GM12878 (cell line): ENCODE measurements around the gene ASGR2. TPM values are rescaled to one million over a fixed set of nuclear protein-coding genes. Genes with fewer than 3 reads are reported as not detected.

Experiments
- ATAC-seq: fragments of 200-7000 bp; cut with Tn5 transposase; 3 replicates; pipeline ENCODE4 v1.9.1; 2020; ENCODE audit warnings: mild to moderate bottlenecking, moderate library complexity
- BruUV-seq: library from RNA; stranded (reverse); fragments of 400-500 nt; replicated peaks from 2 replicates; lab custom pipeline; 2021; lab: Mats Ljungman, UMichigan
- CTCF ChIA-PET: fragments of 300-600 bp; sonication (Branson Sonifier 250); formaldehyde crosslinking; extraction: SDS; loops from one replicate; lab custom pipeline; 2021; ENCODE audit warnings: inconsistent platforms; lab: Yijun Ruan, JAX
- POLR2A ChIA-PET: fragments of 350-600 bp; formaldehyde crosslinking; extraction: SDS; loops from one replicate; lab custom pipeline; 2021; ENCODE audit warnings: inconsistent platforms; lab: Charles Lee
- RAD21 ChIA-PET: fragments of 300-600 bp; sonication (Branson Sonifier 250); formaldehyde crosslinking; loops from one replicate; lab custom pipeline; 2023; ENCODE audit warnings: antibody characterized with exemption; ENCODE audit not compliant: unreplicated experiment; lab: Charles Lee
- SMC1A ChIA-PET: fragments of 300-600 bp; sonication (Branson Sonifier 250); formaldehyde crosslinking; loops from one replicate; lab custom pipeline; 2023; ENCODE audit not compliant: unreplicated experiment, uncharacterized antibody; lab: Charles Lee
- DNase-seq: peaks from one replicate; pipeline ENCODE4 v3.0.0-alpha.2; 2011; ENCODE audit warnings: low read depth, low spot score
- FAIRE-seq: peaks from 3 replicates; lab custom pipeline; 2011; peaks lifted over from hg19 to GRCh38; lab: Jason Lieb, UNC
- H2AFZ ChIP-seq: 2 replicates; pipeline ENCODE4 v1.6.0; 2011; ENCODE audit warnings: low read depth, low read length, control low read depth; ENCODE audit not compliant: control insufficient read depth
- H3K27ac ChIP-seq: 2 replicates; pipeline ENCODE4 v1.5.1; 2011; ENCODE audit warnings: control low read depth; ENCODE audit not compliant: control insufficient read depth, insufficient read depth
- H3K27me3 ChIP-seq, 2 experiments: replicated peaks in 1 of 2; 2 replicates each; pipeline versions ENCODE4 v1.6.0 to v1.6.1; 2011; ENCODE audit warnings: low read length in 1 of 2; ENCODE audit not compliant: control insufficient read depth in 2 of 2, insufficient read depth in 2 of 2
- H3K36me3 ChIP-seq, 2 experiments: 2 replicates each; pipeline ENCODE4 v1.5.1; 2011; ENCODE audit warnings: low read length in 1 of 2; ENCODE audit not compliant: control insufficient read depth in 2 of 2, insufficient read depth in 2 of 2
- H3K4me1 ChIP-seq: 2 replicates; pipeline ENCODE4 v1.6.1; 2011; ENCODE audit warnings: mild to moderate bottlenecking, low read length, moderate library complexity, mixed read lengths; ENCODE audit not compliant: control insufficient read depth, insufficient read depth
- H3K4me2 ChIP-seq: 2 replicates; pipeline ENCODE4 v1.6.0; 2011; ENCODE audit warnings: control low read depth; ENCODE audit not compliant: control insufficient read depth, insufficient read depth
- H3K4me3 ChIP-seq: fragments of 200-600 bp; sonication (generic); 2 replicates; pipeline ENCODE4 v1.5.1; 2016
- H3K79me2 ChIP-seq: 2 replicates; pipeline ENCODE4 v1.6.0; 2011; ENCODE audit warnings: low read length; ENCODE audit not compliant: control insufficient read depth, insufficient read depth
- H3K9ac ChIP-seq: 2 replicates; pipeline ENCODE4 v1.8.0; 2011; ENCODE audit warnings: low read length, control low read depth, mixed read lengths; ENCODE audit not compliant: control insufficient read depth, insufficient read depth
- H3K9me3 ChIP-seq: replicated peaks from 3 replicates; pipeline ENCODE4 v1.5.1; 2011; ENCODE audit warnings: mild to moderate bottlenecking, low read length; ENCODE audit not compliant: control insufficient read depth, insufficient read depth
- H4K20me1 ChIP-seq: 2 replicates; pipeline ENCODE4 v1.6.0; 2011; ENCODE audit not compliant: control insufficient read depth, insufficient read depth
- CHD2 ChIP-seq: IDR thresholded peaks from 2 replicates; pipeline ENCODE4 v1.6.1; 2011; ENCODE audit warnings: low read depth, low read length, improper control_type of control experiment, borderline replicate concordance
- CREM ChIP-seq: IDR thresholded peaks from 2 replicates; pipeline ENCODE4 v1.6.1; 2014; ENCODE audit warnings: antibody characterized with exemption, low read depth
- DPF2 ChIP-seq: fragments of 450-650 bp; IDR thresholded peaks from 2 replicates; pipeline ENCODE4 v1.6.1; 2017; ENCODE audit warnings: mild to moderate bottlenecking
- EED ChIP-seq: sonication (generic); IDR thresholded peaks from 2 replicates; pipeline ENCODE4 v1.6.1; 2016; ENCODE audit warnings: antibody characterized with exemption, low read depth
- ELK1 ChIP-seq: IDR thresholded peaks from 2 replicates; pipeline ENCODE4 v1.6.1; 2012; ENCODE audit warnings: low read depth, low read length, improper control_type of control experiment
- IKZF1 ChIP-seq: fragments of 450-650 bp; conservative IDR thresholded peaks from 2 replicates; pipeline ENCODE4 v1.6.1; 2017; ENCODE audit warnings: antibody characterized with exemption, mild to moderate bottlenecking
- POLR2A ChIP-seq: IDR thresholded peaks from 2 replicates; pipeline ENCODE4 v1.6.1; 2011; ENCODE audit warnings: low read depth, mild to moderate bottlenecking, low read length
- RUNX3 ChIP-seq: IDR thresholded peaks from 2 replicates; pipeline ENCODE4 v1.6.1; 2012; ENCODE audit warnings: low read length, inconsistent platforms
- SPI1 ChIP-seq: IDR thresholded peaks from 2 replicates; pipeline ENCODE4 v1.6.1; 2011; ENCODE audit warnings: low read depth, mild to moderate bottlenecking, low read length, moderate library complexity, borderline replicate concordance; ENCODE audit not compliant: insufficient read depth
- SUPT20H ChIP-seq: IDR thresholded peaks from 2 replicates; pipeline ENCODE4 v1.6.1; 2011; ENCODE audit warnings: low read depth, mild to moderate bottlenecking, low read length, moderate library complexity, borderline replicate concordance; ENCODE audit not compliant: control insufficient read depth
- TAF1 ChIP-seq: IDR thresholded peaks from 2 replicates; pipeline ENCODE4 v1.6.1; 2011; ENCODE audit warnings: mild to moderate bottlenecking, low read depth, low read length, borderline replicate concordance
- ZBTB4 ChIP-seq: fragments of 450-650 bp; formaldehyde crosslinking; IDR thresholded peaks from 2 replicates; pipeline ENCODE4 v1.4.0; 2022; ENCODE audit warnings: mild to moderate bottlenecking, moderate library complexity
- ZNF592 ChIP-seq: fragments of 450-650 bp; IDR thresholded peaks from 2 replicates; pipeline ENCODE4 v1.6.1; 2017; ENCODE audit warnings: mild to moderate bottlenecking, moderate library complexity
- WGBS: methylation state at CpG from one replicate; pipeline ENCODE4 v1.1.6; 2016; ENCODE audit warnings: low lambda C conversion rate; ENCODE audit not compliant: insufficient replicate concordance, insufficient coverage; ENCODE audit errors: missing lambda C conversion rate; 5-methylcytosine and 5-hydroxymethylcytosine counted together
- in situ Hi-C: fragments of 300-500 bp; cut with MboI; formaldehyde crosslinking; loops from 9 replicates; pipeline ENCODE4 v1.14.3; 2018; ENCODE audit warnings: mixed read lengths
- intact Hi-C: fragments of 100-400 bp; cut with micrococcal nuclease; formaldehyde crosslinking; loops from one replicate; pipeline ENCODE4 v1.14.2; 2022; ENCODE audit not compliant: unreplicated experiment
- polyA plus RNA-seq, 11 experiments: library from polyadenylated mRNA; depleted of rRNA in 4 of 11; unstranded in 6 of 11; stranded (reverse) in 5 of 11; fragments of >200 nt; fragmentation: Nextera tagmentation in 4 of 11; fragmentation: Illumina TruSeq in 1 of 11; extraction: Ambion mirVana in 4 of 11; extraction: Trizol in 1 of 11; gene quantifications; 1 replicate in 1 of 11; 2 replicates in 10 of 11; pipeline versions ENCODE4 v1.2.1 to v1.2.3, GENCODE V29; 2011 to 2016; ENCODE audit warnings: inconsistent platforms in 2 of 11, missing spikeins in 2 of 11, low read depth in 1 of 11
- total RNA-seq, 4 experiments: library from RNA; depleted of rRNA in 3 of 4; stranded (reverse); fragments of >200 nt in 3 of 4; fragmentation: Illumina TruSeq in 1 of 4; extraction: Trizol in 1 of 4; gene quantifications; 2 replicates each; pipeline versions ENCODE4 v1.2.1 to v1.2.3, GENCODE V29; 2013 to 2021

Gene ASGR2
- total and polyA plus RNA-seq, 10 of the 15 experiments (the other 5 are each of a cell fraction or from before 2014, with no cell fraction given), result not detected

GRCh38 chr17:7133916-7134315, 19.3 kb upstream of the ASGR2 start (continued):
- TF ChIP-seq ELK1, result no peak
- TF ChIP-seq, all 136 proteins: peak for 1

- no TSS peak for BruUV-seq
- peaks cover 27% of the 10 kb centered on the region for H3K4me1 ChIP-seq
- H3K36me3 ChIP-seq, result no peaks in the 10 kb centered on the region
- peak overlapping the region; percentile 49 for H3K9ac ChIP-seq
- peak overlapping the region; percentile 78 for H3K4me2 ChIP-seq
- ATAC-seq, result peak; percentile 48
- ChIA-PET POLR2A (interaction anchor here (0.6 to 4.3 kb wide), 11 partner anchors 12 to 485 kb away, joined by 3 to 35 read pairs (median 7); partner anchors contain the start of gene SLC16A13), RAD21 (interaction anchor here (0.6 to 9.9 kb wide), 14 partner anchors 10 to 1895 kb away, joined by 3 to 269 read pairs (median 4); partner anchors contain the start of genes ASGR2, GABARAP, SLC16A11 and SLC16A13), CTCF (interaction anchor here (0.7 to 12.7 kb wide), 18 partner anchors 11 to 280 kb away, joined by 3 to 590 read pairs (median 4); partner anchors contain the start of genes RNASEK, SLC16A11 and SLC16A13), SMC1A (interaction anchor here (0.9 to 11.2 kb wide), 8 partner anchors 8 to 129 kb away, joined by 3 to 356 read pairs (median 9); partner anchors contain the start of gene SLC16A11)
- peak overlapping the region; percentile 49; the same call in 1 of the 2 replicates for H3K4me3 ChIP-seq
- no peaks in the 10 kb centered on the region for H3K27me3 ChIP-seq
- FAIRE-seq, result no peak
- WGBS, result under 1% methylated on average over 19 of the region's 19 CpGs
- H3K79me2 ChIP-seq, result no peaks in the 10 kb centered on the region
- H3K27ac ChIP-seq, result peak overlapping the region; percentile 82
- H3K9me3 ChIP-seq, result no peaks in the 10 kb centered on the region
- H2AFZ ChIP-seq, result peak overlapping the region; percentile 61
- intact Hi-C loops (loop anchor here (2.0 kb wide), 1 partner anchor 39 kb away; no protein-coding TSS in a partner anchor), in situ Hi-C loops (no loop called here)
- peak; percentile 36 for DNase-seq
- no peaks in the 10 kb centered on the region for H4K20me1 ChIP-seq
- TF ChIP-seq IKZF1, result peak; percentile 94
- no peak for TF ChIP-seq SUPT20H
- TF ChIP-seq DPF2, result peak; percentile 72; the same call in 1 of the 2 replicates
- TF ChIP-seq TAF1, result 0 out of 2 replicates have a peak, but pooled peaks have one; percentile 29
- TF ChIP-seq RUNX3, result peak; percentile 53; the same call in 1 of the 2 replicates
- TF ChIP-seq POLR2A, result no peak
- TF ChIP-seq CREM, result 0 out of 2 replicates have a peak, but pooled peaks have one; percentile 24
- no peak for TF ChIP-seq ZNF592
- TF ChIP-seq EED, result peak; percentile 85
- peak; percentile 52; the same call in 1 of the 2 replicates for TF ChIP-seq SPI1
- TF ChIP-seq CHD2, result no peak
- no peak for TF ChIP-seq ZBTB4 (CRISPR knock-in tag)
These were observed 18.8 kb upstream of the ASGR2 start for GRCh38 chr17:7133424-7133823.
